Keratinocyte (primary cell): ENCODE results near the gene TSPYL2. TPM values are rescaled to one million over a fixed set of nuclear protein-coding genes. Genes with fewer than 3 reads are reported as not detected.

Experiments
- DNase-seq: peaks from one replicate; pipeline ENCODE4 v3.0.0-alpha.2; 2011; ENCODE audit warnings: low read depth, missing footprints, low spot score
- FAIRE-seq: peaks from 2 replicates; lab custom pipeline; 2011; peaks lifted over from hg19 to GRCh38; lab: Jason Lieb, UNC
- H2AFZ ChIP-seq: 2 replicates; pipeline ENCODE4 v1.6.0; 2012; ENCODE audit warnings: low read length, control low read depth, inconsistent platforms; ENCODE audit not compliant: control insufficient read depth
- H3K27ac ChIP-seq: 2 replicates; pipeline ENCODE4 v1.5.1; 2011; ENCODE audit warnings: low read length; ENCODE audit not compliant: control insufficient read depth, insufficient read depth
- H3K27me3 ChIP-seq: 3 replicates; pipeline ENCODE4 v1.6.0; 2011; ENCODE audit warnings: low read length; ENCODE audit not compliant: control insufficient read depth, insufficient read depth; ENCODE audit errors: extremely low read depth
- H3K36me3 ChIP-seq, 2 experiments: 2 replicates in 1 of 2; 3 replicates in 1 of 2; pipeline ENCODE4 v1.5.1; 2011; ENCODE audit warnings: low read length in 2 of 2, mild to moderate bottlenecking in 1 of 2; ENCODE audit not compliant: control insufficient read depth in 2 of 2, insufficient read depth in 2 of 2; ENCODE audit errors: extremely low read depth in 1 of 2
- H3K4me1 ChIP-seq: 3 replicates; pipeline ENCODE4 v1.5.1; 2011; ENCODE audit warnings: low read length; ENCODE audit not compliant: control insufficient read depth, insufficient read depth; ENCODE audit errors: extremely low read depth
- H3K4me2 ChIP-seq: 3 replicates; pipeline ENCODE4 v1.6.0; 2011; ENCODE audit warnings: low read depth, low read length; ENCODE audit not compliant: control insufficient read depth, insufficient read depth; ENCODE audit errors: extremely low read depth
- H3K4me3 ChIP-seq, 3 experiments: fragments of 200-600 bp in 1 of 3; sonication (generic) in 1 of 3; 2 replicates in 2 of 3; 3 replicates in 1 of 3; pipeline ENCODE4 v1.5.1; 2011 to 2016; ENCODE audit warnings: low read length in 3 of 3, mild to moderate bottlenecking in 3 of 3, control low read depth in 2 of 3, inconsistent platforms in 1 of 3, low read depth in 1 of 3, mixed read lengths in 1 of 3, mixed run types in 1 of 3, moderate library complexity in 1 of 3; ENCODE audit not compliant: control insufficient read depth in 2 of 3, insufficient read depth in 2 of 3; ENCODE audit errors: extremely low read depth in 1 of 3
- H3K79me2 ChIP-seq: 2 replicates; pipeline ENCODE4 v1.6.0; 2012; ENCODE audit warnings: low read length; ENCODE audit not compliant: control insufficient read depth, insufficient read depth
- H3K9ac ChIP-seq: 3 replicates; pipeline ENCODE4 v1.6.0; 2011; ENCODE audit warnings: low read length; ENCODE audit not compliant: control insufficient read depth, insufficient read depth; ENCODE audit errors: extremely low read depth
- H3K9me1 ChIP-seq: 3 replicates; pipeline ENCODE4 v1.6.0; 2011; ENCODE audit warnings: low read length; ENCODE audit not compliant: control insufficient read depth, insufficient read depth; ENCODE audit errors: extremely low read depth
- H3K9me3 ChIP-seq: 2 replicates; pipeline ENCODE4 v1.5.1; 2012; ENCODE audit warnings: low read depth, low read length; ENCODE audit not compliant: control insufficient read depth
- H4K20me1 ChIP-seq: 3 replicates; pipeline ENCODE4 v1.6.0; 2011; ENCODE audit warnings: low read length; ENCODE audit not compliant: control insufficient read depth, insufficient read depth; ENCODE audit errors: extremely low read depth
- EZH2 ChIP-seq: IDR thresholded peaks from one replicate; pipeline ENCODE4 v1.6.1; 2012; ENCODE audit warnings: inconsistent platforms, mild to moderate bottlenecking, low read length, moderate library complexity
- dilution Hi-C: fragments of 300-500 bp; cut with MboI; formaldehyde crosslinking; loops from one replicate; pipeline ENCODE4 v1.7.0; 2020; ENCODE audit warnings: low sequenced_read_pairs; ENCODE audit not compliant: extremely low pct_ligation_motif_present
- polyA plus RNA-seq, 5 experiments: library from polyadenylated mRNA; depleted of rRNA in 3 of 5; stranded (reverse) in 3 of 5; stranded (forward) in 1 of 5; unstranded in 1 of 5; fragments of >200 nt; gene quantifications; 1 replicate in 1 of 5; 2 replicates in 3 of 5; 3 replicates in 1 of 5; pipeline versions ENCODE4 v1.2.1 to v1.2.3, GENCODE V29; 2011 to 2012; ENCODE audit warnings: missing spikeins in 2 of 5, low read depth in 1 of 5, low replicate concordance in 1 of 5
- TF ChIP-seq, protein P1 (sequence below), 3 experiments: IDR thresholded peaks in 1 of 3; conservative IDR thresholded peaks in 1 of 3; optimal IDR thresholded peaks in 1 of 3; 2 replicates in 2 of 3; 3 replicates in 1 of 3; pipeline versions ENCODE3 to v1.5.1; 2011; ENCODE audit warnings: low read length in 3 of 3, mild to moderate bottlenecking in 3 of 3, moderate library complexity in 2 of 3, control low read depth in 1 of 3, inconsistent platforms in 1 of 3; ENCODE audit not compliant: insufficient read depth in 2 of 3; ENCODE audit errors: extremely low read depth in 1 of 3

Gene TSPYL2
- polyA plus RNA-seq, 1 donor (not counting 4 experiments of a cell fraction or from before 2014, with no cell fraction given) = 17.9 TPM

DNA sequence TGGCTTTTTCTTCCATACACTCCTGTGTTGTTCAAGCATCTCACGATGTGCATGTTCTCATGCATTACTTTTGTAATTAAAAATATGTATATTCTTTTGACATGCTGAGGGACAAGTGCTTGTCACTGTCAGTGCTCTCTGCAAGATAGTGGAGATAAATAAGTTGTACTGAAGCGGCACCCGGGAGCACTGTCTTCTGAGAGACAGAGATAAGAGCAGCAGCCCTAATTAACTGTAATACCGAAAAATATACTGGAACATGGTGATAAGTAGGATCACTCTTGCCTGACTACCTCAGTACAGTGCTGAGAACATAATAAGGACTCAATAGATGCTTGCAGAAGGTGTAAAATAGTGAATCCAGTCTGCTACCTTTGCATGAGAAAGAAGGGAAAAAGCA is 42.9 kb upstream of the TSPYL2 start:
- Histone ChIP-seq H3K27me3 (peaks cover 4% of the 10 kb centered on the region), H3K4me2 (no peak overlapping the region), H3K9ac (no peak overlapping the region), H3K4me1 (no peaks in the 10 kb centered on the region), H3K4me3 (no peak overlapping the region), H3K27ac (no peak overlapping the region), H3K9me3 (no peaks in the 10 kb centered on the region), H3K9me1 (no peaks in the 10 kb centered on the region), H3K36me3 (no peaks in the 10 kb centered on the region), H2AFZ (no peak overlapping the region), H4K20me1 (no peaks in the 10 kb centered on the region), H3K79me2 (no peaks in the 10 kb centered on the region)
- TF ChIP-seq EZH2 = no peak
- TF ChIP-seq, protein P1, sequence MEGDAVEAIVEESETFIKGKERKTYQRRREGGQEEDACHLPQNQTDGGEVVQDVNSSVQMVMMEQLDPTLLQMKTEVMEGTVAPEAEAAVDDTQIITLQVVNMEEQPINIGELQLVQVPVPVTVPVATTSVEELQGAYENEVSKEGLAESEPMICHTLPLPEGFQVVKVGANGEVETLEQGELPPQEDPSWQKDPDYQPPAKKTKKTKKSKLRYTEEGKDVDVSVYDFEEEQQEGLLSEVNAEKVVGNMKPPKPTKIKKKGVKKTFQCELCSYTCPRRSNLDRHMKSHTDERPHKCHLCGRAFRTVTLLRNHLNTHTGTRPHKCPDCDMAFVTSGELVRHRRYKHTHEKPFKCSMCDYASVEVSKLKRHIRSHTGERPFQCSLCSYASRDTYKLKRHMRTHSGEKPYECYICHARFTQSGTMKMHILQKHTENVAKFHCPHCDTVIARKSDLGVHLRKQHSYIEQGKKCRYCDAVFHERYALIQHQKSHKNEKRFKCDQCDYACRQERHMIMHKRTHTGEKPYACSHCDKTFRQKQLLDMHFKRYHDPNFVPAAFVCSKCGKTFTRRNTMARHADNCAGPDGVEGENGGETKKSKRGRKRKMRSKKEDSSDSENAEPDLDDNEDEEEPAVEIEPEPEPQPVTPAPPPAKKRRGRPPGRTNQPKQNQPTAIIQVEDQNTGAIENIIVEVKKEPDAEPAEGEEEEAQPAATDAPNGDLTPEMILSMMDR (optimal IDR thresholded peaks at IDR 0.05 in 1 of 3, IDR thresholded peaks at IDR 0.05 in 1 of 3, conservative IDR thresholded peaks at IDR 0.05 in 1 of 3; ENCODE audit: extremely low read depth in 1 of 3, insufficient read depth in 2 of 3, low read length in 3 of 3) = no peak
- FAIRE-seq (no peak), DNase-seq (no peak)
- dilution Hi-C loops = no loop called here

DNA sequence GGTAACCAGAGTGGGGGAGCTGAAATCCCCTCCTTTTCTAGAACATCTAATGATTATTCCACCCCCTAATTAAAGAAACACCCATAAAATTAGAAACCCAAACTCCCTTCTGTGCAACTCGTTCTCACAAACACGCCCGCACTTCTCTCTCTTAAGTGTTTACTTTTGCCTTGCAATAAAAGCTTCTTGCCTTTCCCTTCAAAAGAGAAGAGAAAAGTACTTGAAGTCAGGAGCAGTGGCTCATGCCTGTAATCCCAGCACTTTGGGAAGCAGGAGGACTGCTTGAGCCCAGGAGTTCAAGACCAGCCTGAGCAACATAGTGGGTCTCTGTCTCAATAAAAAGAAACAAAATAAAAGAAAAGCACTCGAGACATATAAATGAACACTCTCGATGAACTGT is 37.2 kb upstream of the TSPYL2 start:
- FAIRE-seq (no peak), DNase-seq (no peak)
- no peak overlapping the region for H3K9ac ChIP-seq
- H3K4me3 ChIP-seq = no peak overlapping the region
- H2AFZ ChIP-seq = no peak overlapping the region
- TF ChIP-seq, protein P1 (optimal IDR thresholded peaks at IDR 0.05 in 1 of 3, IDR thresholded peaks at IDR 0.05 in 1 of 3, conservative IDR thresholded peaks at IDR 0.05 in 1 of 3; ENCODE audit: extremely low read depth in 1 of 3, insufficient read depth in 2 of 3, low read length in 3 of 3) = no peak
- no peak for TF ChIP-seq EZH2
- H3K4me2 ChIP-seq = no peak overlapping the region
- H3K27me3 ChIP-seq = peaks cover 4% of the 10 kb centered on the region
- no peak overlapping the region for H3K27ac ChIP-seq
- no peaks in the 10 kb centered on the region for H3K9me3 ChIP-seq
- dilution Hi-C loops = no loop called here
- no peaks in the 10 kb centered on the region for H3K36me3 ChIP-seq
- no peaks in the 10 kb centered on the region for H3K79me2 ChIP-seq
- H3K9me1 ChIP-seq = no peaks in the 10 kb centered on the region
- H4K20me1 ChIP-seq = no peaks in the 10 kb centered on the region
- no peaks in the 10 kb centered on the region for H3K4me1 ChIP-seq
